SU-DHL-6 (cell line): Measurements from ENCODE around the gene SOX5.

Experiments used
- EZH2phosphoT487 ChIP-seq: fragments of 200-600 bp; sonication (generic), shearing (Covaris generic); conservative IDR thresholded peaks from 2 replicates; pipeline ENCODE4 v1.6.1; 2018; ENCODE audit warnings: mild to moderate bottlenecking, antibody characterized with exemption, low read length, moderate library complexity, mixed read lengths
- TF ChIP-seq, protein P1 (sequence below): fragments of 200-600 bp; sonication (generic); IDR thresholded peaks from one replicate; pipeline ENCODE4 v1.5.1; 2017; ENCODE audit warnings: antibody characterized with exemption, mild to moderate bottlenecking, low read length, moderate library complexity; ENCODE audit not compliant: insufficient read depth, poor library complexity, severe bottlenecking

DNA sequence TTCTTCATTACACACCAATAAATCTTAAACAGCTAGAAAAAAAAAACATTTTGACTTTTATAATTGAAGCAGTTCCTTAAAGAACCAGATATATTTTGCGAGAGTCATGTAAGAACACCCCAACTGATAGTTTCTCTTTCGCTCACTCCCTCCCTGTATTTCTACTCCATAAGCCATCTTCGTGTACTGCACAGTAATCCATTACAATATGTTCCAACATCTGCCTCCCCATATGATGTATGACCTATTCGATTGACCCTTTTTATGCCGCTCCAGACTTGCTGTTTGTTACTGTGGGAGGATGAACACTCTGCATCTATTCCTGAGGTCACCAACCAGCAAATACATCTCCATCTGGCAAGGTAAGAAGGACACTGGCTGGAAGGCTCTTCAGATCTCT lies 331.7 kb downstream of the SOX5 start:
- TF ChIP-seq, protein P1, sequence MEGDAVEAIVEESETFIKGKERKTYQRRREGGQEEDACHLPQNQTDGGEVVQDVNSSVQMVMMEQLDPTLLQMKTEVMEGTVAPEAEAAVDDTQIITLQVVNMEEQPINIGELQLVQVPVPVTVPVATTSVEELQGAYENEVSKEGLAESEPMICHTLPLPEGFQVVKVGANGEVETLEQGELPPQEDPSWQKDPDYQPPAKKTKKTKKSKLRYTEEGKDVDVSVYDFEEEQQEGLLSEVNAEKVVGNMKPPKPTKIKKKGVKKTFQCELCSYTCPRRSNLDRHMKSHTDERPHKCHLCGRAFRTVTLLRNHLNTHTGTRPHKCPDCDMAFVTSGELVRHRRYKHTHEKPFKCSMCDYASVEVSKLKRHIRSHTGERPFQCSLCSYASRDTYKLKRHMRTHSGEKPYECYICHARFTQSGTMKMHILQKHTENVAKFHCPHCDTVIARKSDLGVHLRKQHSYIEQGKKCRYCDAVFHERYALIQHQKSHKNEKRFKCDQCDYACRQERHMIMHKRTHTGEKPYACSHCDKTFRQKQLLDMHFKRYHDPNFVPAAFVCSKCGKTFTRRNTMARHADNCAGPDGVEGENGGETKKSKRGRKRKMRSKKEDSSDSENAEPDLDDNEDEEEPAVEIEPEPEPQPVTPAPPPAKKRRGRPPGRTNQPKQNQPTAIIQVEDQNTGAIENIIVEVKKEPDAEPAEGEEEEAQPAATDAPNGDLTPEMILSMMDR = no peak
- no peak for TF ChIP-seq EZH2phosphoT487
